Skeletal muscle tissue (tissue), 4 donors: Measurements from ENCODE around the gene C10orf105. TPM values are rescaled to one million over a fixed set of nuclear protein-coding genes. Genes with fewer than 3 reads are reported as not detected.
A peak's percentile ranks its signal among the peaks of the same experiment; 100 is the strongest.

Experiments used
- H3K27ac ChIP-seq: one replicate; pipeline ENCODE4 v1.7.0; 2013; ENCODE audit warnings: mild to moderate bottlenecking, low read depth, low read length, inconsistent platforms
- H3K27me3 ChIP-seq, 3 donors: one replicate each; pipeline ENCODE4 v1.7.0; 2013; ENCODE audit warnings: low read length in 3 of 3; ENCODE audit not compliant: control insufficient read depth in 3 of 3, insufficient read depth in 3 of 3
- H3K36me3 ChIP-seq, 3 donors: one replicate each; pipeline ENCODE4 v1.7.0; 2013; ENCODE audit warnings: low read length in 3 of 3; ENCODE audit not compliant: control insufficient read depth in 3 of 3, insufficient read depth in 3 of 3
- H3K4me1 ChIP-seq, 3 donors: one replicate each; pipeline ENCODE4 v1.7.0; 2013; ENCODE audit warnings: low read length in 3 of 3, mild to moderate bottlenecking in 3 of 3; ENCODE audit not compliant: control insufficient read depth in 3 of 3, insufficient read depth in 3 of 3
- H3K4me3 ChIP-seq, 3 donors: one replicate each; pipeline ENCODE4 v1.7.0; 2013; ENCODE audit warnings: low read length in 3 of 3
- H3K9ac ChIP-seq, 3 donors: one replicate each; pipeline ENCODE4 v1.7.0; 2013; ENCODE audit warnings: low read length in 3 of 3, mild to moderate bottlenecking in 3 of 3, moderate library complexity in 2 of 3, low read depth in 1 of 3
- H3K9me3 ChIP-seq, 3 donors: one replicate each; pipeline ENCODE4 v1.7.0; 2013; ENCODE audit warnings: low read length in 3 of 3; ENCODE audit not compliant: control insufficient read depth in 3 of 3
- total RNA-seq: library from RNA; depleted of rRNA; stranded (reverse); fragments of >200 nt; gene quantifications from one replicate; pipeline ENCODE4 v1.2.3, GENCODE V29; 2014
- donor health status: Osteomylitis.

Gene C10orf105
- total RNA-seq, 1 donor from 2014 or later: not detected

DNA sequence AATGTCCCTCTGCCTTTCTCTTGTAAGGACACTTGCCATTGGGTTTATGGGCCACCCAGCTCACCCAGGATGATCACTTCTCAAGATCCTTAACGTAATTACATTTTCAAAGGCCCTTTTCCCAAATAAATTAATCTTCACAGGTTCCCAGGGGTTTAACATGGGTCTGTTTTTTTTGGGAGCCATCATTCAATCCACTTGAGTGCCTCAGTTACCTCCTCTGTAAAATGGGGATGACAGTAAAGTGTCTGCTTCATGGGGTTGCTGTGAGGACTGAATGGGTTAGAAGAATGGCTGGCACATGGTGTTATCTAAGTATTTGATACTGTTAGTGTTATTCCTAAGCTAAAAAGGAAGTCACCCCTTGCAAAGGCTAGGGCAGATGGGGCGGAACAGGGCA lies 7.4 kb downstream of the C10orf105 start:
- H3K4me1 ChIP-seq: peaks cover 37 to 42% (median 39%) of the 10 kb centered on the region in 3 donors
- no peak overlapping the region for H3K4me3 ChIP-seq
- no peak overlapping the region for H3K9ac ChIP-seq
- no peaks in the 10 kb centered on the region for H3K36me3 ChIP-seq
- H3K27me3 ChIP-seq: no peaks in the 10 kb centered on the region
- peak overlapping the region; percentile 79 for H3K27ac ChIP-seq
- H3K9me3 ChIP-seq: no peaks in the 10 kb centered on the region

GRCh38 chr10:71711052-71711623 lies 8.4 kb downstream of the C10orf105 start:
- Histone ChIP-seq H3K27me3 (no peaks in the 10 kb centered on the region), H3K27ac (no peak overlapping the region), H3K36me3 (no peaks in the 10 kb centered on the region), H3K9me3 (no peaks in the 10 kb centered on the region), H3K4me1 (peaks cover 37 to 42% (median 39%) of the 10 kb centered on the region in 3 donors), H3K4me3 (no peak overlapping the region), H3K9ac (no peak overlapping the region)

GRCh38 chr10:71710519-71710918 lies 9.1 kb downstream of the C10orf105 start:
- H3K9me3 ChIP-seq: no peaks in the 10 kb centered on the region
- no peaks in the 10 kb centered on the region for H3K36me3 ChIP-seq
- peaks cover 37 to 40% (median 37%) of the 10 kb centered on the region in 3 donors for H3K4me1 ChIP-seq
- H3K4me3 ChIP-seq: no peak overlapping the region
- H3K27me3 ChIP-seq: no peaks in the 10 kb centered on the region
- no peak overlapping the region for H3K9ac ChIP-seq
- no peak overlapping the region for H3K27ac ChIP-seq

DNA sequence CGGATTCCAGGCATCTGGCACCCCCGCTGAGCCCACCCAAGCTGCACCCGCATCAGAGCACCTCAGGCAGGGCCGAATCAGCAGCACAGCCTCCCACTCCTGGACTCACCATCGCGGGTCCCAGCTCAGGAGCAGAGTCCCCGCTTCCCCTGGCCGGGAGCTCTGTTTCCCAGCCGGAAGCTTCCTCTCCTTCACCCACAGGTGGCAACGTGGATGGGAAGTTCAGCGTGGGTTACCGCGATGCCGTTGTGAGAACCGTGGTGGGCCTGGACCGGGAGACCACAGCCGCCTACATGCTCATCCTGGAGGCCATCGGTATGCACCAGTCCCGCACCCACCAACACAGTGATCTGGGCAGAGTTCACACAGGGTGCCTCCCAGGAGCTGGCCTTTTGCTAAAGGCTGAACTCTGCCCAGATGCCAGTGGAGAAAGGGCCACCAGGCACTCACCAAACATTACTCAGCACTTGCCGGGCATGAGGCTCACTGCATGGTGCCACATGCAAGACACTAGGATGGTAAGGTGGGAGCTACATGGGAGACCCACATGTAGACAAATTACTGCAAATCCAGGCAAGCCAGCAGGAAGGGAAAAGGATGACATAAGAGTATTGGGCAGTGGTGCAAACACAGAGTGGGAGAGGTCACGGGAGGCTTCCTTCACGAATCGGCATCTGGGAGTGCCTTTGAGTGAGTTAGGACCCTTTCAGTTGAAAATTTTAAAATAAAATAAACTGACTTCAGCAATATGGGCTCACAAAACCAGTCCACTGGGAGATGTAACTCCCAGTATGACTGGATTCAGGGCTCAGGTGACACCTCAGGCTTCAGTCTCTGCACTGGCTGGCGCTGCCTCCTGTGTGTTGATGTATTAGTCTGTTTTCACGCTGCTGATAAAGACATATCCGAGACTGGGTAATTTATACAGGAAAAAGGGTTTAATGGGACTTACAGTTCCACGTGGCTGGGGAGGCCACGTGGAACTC lies 10.4 kb downstream of the C10orf105 start:
- Histone ChIP-seq H3K9me3 (no peaks in the 10 kb centered on the region), H3K4me3 (no peak overlapping the region), H3K4me1 (peaks cover 24 to 27% (median 25%) of the 10 kb centered on the region in 3 donors), H3K27ac (no peak overlapping the region), H3K27me3 (no peaks in the 10 kb centered on the region), H3K36me3 (no peaks in the 10 kb centered on the region), H3K9ac (no peak overlapping the region)

DNA sequence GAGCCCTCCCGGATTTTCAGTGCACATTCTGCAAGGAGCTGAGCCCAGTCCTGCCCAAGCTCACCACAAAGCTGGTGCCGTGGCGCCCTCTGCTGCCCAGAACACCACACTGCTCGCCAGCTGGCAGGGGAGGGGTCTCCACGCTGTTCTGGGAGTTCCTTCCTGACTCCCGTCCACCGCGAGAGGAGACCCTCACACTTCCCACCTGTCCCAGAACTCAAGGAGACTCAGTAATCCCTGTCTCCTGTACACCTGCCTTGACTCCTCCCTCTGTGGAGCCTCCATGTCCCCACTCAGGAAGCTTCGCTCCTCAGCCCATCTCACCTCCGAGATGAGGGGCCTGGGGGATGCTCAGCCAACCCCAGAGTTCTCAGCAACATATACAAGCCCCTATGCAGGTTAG lies 11.3 kb downstream of the C10orf105 start:
- no peak overlapping the region for H3K4me3 ChIP-seq
- H3K9ac ChIP-seq: no peak overlapping the region
- no peaks in the 10 kb centered on the region for H3K36me3 ChIP-seq
- H3K27me3 ChIP-seq: no peaks in the 10 kb centered on the region
- H3K9me3 ChIP-seq: no peaks in the 10 kb centered on the region
- H3K4me1 ChIP-seq: peaks cover 16 to 18% (median 17%) of the 10 kb centered on the region in 3 donors
- no peak overlapping the region for H3K27ac ChIP-seq

- Histone ChIP-seq H3K27me3 (no peaks in the 10 kb centered on the region), H3K9me3 (no peaks in the 10 kb centered on the region), H3K27ac (no peak overlapping the region), H3K4me1 (peaks cover 8 to 9% (median 9%) of the 10 kb centered on the region in 3 donors), H3K9ac (no peak overlapping the region), H3K36me3 (no peaks in the 10 kb centered on the region), H3K4me3 (no peak overlapping the region)
Observed at GRCh38 chr10:71707240-71707789, 12.3 kb downstream of the C10orf105 start.

DNA sequence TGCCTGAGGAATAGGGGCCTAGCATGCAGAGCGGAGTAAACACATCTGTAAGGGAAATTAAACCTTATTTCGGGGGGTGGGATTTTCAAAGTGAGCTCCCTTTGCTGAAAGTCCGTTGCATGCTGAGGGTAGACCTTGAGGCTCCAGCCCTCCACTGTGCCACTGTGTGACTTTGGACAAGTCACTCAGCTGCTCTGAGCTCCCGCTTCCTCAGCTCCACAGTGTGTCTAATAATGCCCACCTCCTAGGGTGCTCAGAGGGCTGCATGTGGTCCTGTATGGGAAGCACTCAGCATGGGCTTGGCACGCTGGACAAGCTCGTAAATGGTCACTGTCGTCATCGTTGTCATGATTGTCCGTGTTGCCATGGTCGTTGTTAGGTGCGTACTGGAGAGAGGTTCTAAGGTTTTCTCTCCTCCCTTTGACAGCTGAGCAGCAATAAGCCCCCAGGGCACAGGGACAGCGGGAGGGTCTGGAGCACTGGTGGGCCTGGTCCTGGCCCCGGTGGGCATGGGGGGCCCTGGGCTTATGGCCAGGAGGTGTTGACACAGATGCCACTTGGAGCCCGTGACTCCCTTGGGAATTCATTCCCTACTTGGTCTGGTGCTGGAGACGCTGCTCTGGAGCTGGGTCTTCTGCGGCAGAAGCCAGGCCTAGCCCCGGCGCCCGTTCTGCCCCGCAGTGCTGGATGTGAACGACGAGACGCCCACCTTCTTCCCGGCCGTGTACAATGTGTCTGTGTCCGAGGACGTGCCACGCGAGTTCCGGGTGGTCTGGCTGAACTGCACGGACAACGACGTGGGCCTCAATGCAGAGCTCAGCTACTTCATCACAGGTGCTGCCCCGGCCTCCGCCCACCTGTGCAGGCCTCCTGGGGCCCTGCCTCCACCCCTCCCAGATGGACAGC lies 13.1 kb downstream of the C10orf105 start:
- H3K9me3 ChIP-seq: no peaks in the 10 kb centered on the region
- no peak overlapping the region for H3K4me3 ChIP-seq
- H3K27ac ChIP-seq: no peak overlapping the region
- no peaks in the 10 kb centered on the region for H3K27me3 ChIP-seq
- peaks cover 8 to 10% (median 9%) of the 10 kb centered on the region in 3 donors for H3K4me1 ChIP-seq
- peak overlapping the region in 1 of 3 donors; percentile 25 for H3K9ac ChIP-seq
- H3K36me3 ChIP-seq: no peaks in the 10 kb centered on the region

GRCh38 chr10:71705582-71705981 lies 14.0 kb downstream of the C10orf105 start:
- Histone ChIP-seq H3K4me1 (peaks cover 17 to 19% (median 18%) of the 10 kb centered on the region in 3 donors), H3K27me3 (no peaks in the 10 kb centered on the region), H3K9me3 (no peaks in the 10 kb centered on the region), H3K9ac (peak overlapping the region in 1 of 3 donors; percentile 25), H3K4me3 (no peak overlapping the region), H3K36me3 (no peaks in the 10 kb centered on the region), H3K27ac (no peak overlapping the region)

- Histone ChIP-seq H3K4me3 (no peak overlapping the region), H3K27ac (no peak overlapping the region), H3K27me3 (no peaks in the 10 kb centered on the region), H3K36me3 (no peaks in the 10 kb centered on the region), H3K9ac (no peak overlapping the region), H3K9me3 (no peaks in the 10 kb centered on the region), H3K4me1 (peaks cover 20 to 21% (median 21%) of the 10 kb centered on the region in 3 donors)
Observed at GRCh38 chr10:71704816-71705215, 14.8 kb downstream of the C10orf105 start.
